Lower leg skin (tissue), 4 donors: ENCODE measurements around the gene PIK3CA. TPM values are rescaled to one million over a fixed set of nuclear protein-coding genes. Genes with fewer than 3 reads are reported as not detected.
A peak's percentile ranks its signal among the peaks of the same experiment; 100 is the strongest.

Experiments
- DNase-seq, 2 donors: peaks; one replicate each; pipeline ENCODE4 v3.0.0-alpha.2; 2019; ENCODE audit warnings: low spot score in 2 of 2
- H3K4me3 ChIP-seq: fragments of 200-600 bp; sonication (generic); 2 replicates; pipeline ENCODE4 v1.5.1; 2017; ENCODE audit warnings: mild to moderate bottlenecking, low read depth; ENCODE audit not compliant: poor library complexity, severe bottlenecking
- CTCF ChIP-seq, 3 donors: fragments of 450-650 bp; IDR thresholded peaks; one replicate each; pipeline ENCODE4 v1.5.1; 2016; ENCODE audit warnings: antibody characterized with exemption in 3 of 3, mild to moderate bottlenecking in 3 of 3, moderate library complexity in 2 of 3
- POLR2A ChIP-seq, 2 donors: fragments of 450-650 bp; IDR thresholded peaks; one replicate each; pipeline ENCODE4 v1.6.1; 2016 to 2017; ENCODE audit warnings: antibody characterized with exemption in 2 of 2, mild to moderate bottlenecking in 1 of 2, moderate library complexity in 1 of 2
- WGBS, 2 donors: methylation state at CpG; one replicate each; pipeline ENCODE4 v1.1.5; 2018; 5-methylcytosine and 5-hydroxymethylcytosine counted together
- intact Hi-C: fragments of 100-400 bp; cut with DNase I; formaldehyde crosslinking; loops from one replicate; pipeline ENCODE4 v1.15.0; 2023; ENCODE audit warnings: low total_unique reads
- total RNA-seq, 4 donors: library from RNA; depleted of rRNA; stranded (reverse); fragments of >200 nt; gene quantifications; one replicate each; pipeline ENCODE4 v1.1.0, GENCODE V29; 2016

Gene PIK3CA
- total RNA-seq: 10 to 100 TPM; 18.4 to 22.4 (median 21.3) TPM

- WGBS, 2 donors: 1% methylated on average over 43 to 44 of the region's 67 CpGs
- intact Hi-C loops: loop anchor here (10.0 kb wide), 1 partner anchor 167 kb away; no protein-coding TSS in a partner anchor
- peak; percentile 97 to 98 for DNase-seq
Measured at GRCh38 chr3:179147873-179148615, at the start of gene PIK3CA. Gene PIK3CA (plus strand): TSS chr3:179148357. CDS start chr3:179198826, 50,469 bp downstream.

GRCh38 chr3:179098388-179099077 is 49.6 kb upstream of the PIK3CA start:
- WGBS, 2 donors: 65 to 67% methylated on average over 7 of the region's 7 CpGs
- intact Hi-C loops: no loop called here
- DNase-seq: no peak
- TF ChIP-seq POLR2A (IDR thresholded peaks at IDR 0.05) (no peak), CTCF (IDR thresholded peaks at IDR 0.05) (no peak)
- H3K4me3 ChIP-seq: no peak overlapping the region

More at GRCh38 chr3:179147873-179148615, at the start of gene PIK3CA:
- TF ChIP-seq CTCF (IDR thresholded peaks at IDR 0.05) (no peak), POLR2A (IDR thresholded peaks at IDR 0.05) (no peak)
- peak within 1 kb of the TSS; percentile 99 for H3K4me3 ChIP-seq

DNA sequence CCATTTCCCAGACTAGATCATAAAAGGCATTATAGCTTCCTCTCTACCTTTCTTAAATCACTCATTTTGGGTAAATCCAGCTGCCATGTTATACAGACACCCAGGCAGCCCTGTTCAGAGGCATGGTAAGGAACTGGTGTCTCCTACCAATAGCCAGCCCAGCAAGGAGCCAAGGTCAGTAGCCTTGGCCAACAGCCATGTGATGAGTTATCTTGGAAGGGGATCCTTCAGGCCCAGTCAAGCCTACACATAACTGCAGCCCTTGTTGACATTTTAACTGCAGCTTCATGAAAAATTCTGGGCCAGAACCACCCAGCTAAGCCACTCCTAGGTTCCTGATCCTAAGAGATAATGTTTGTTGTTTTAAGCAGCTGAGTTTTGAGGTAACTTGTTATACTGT is 47.5 kb upstream of the PIK3CA start:
- TF ChIP-seq CTCF (IDR thresholded peaks at IDR 0.05) (no peak), POLR2A (IDR thresholded peaks at IDR 0.05) (no peak)
- no peak for DNase-seq
- no peak overlapping the region for H3K4me3 ChIP-seq
- intact Hi-C loops: no loop called here

DNA sequence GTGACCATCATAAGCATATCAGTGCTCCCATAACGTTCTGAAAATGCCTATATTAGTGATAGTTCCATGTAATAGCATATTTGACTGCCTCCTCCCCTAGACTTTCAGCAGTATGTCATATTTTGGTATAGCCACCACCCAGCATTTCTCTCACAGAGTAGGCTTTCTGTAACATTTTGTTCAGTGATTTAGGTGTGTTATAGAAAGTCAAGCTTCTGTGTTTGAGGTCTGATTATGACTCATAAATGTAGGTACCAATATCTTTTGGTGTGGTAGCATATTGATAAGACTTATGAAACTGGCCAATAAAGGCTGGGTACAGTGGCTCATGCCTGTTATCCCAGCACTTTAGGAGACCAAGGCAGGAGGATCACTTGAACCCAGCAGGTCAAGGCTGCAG is 42.3 kb upstream of the PIK3CA start:
- H3K4me3 ChIP-seq: no peak overlapping the region
- no peak for TF ChIP-seq POLR2A (IDR thresholded peaks at IDR 0.05)
- TF ChIP-seq CTCF (IDR thresholded peaks at IDR 0.05): no peak
- WGBS, 2 donors: 30 to 40% methylated on average over 1 of the region's 1 CpG
- intact Hi-C loops: no loop called here
- no peak for DNase-seq

- no peak overlapping the region for H3K4me3 ChIP-seq
- no peak for TF ChIP-seq CTCF (IDR thresholded peaks at IDR 0.05)
- no peak for TF ChIP-seq POLR2A (IDR thresholded peaks at IDR 0.05)
- no peak for DNase-seq
- 91 to 97% methylated on average over 3 of the region's 3 CpGs for WGBS, 2 donors
- intact Hi-C loops: no loop called here
Measured at GRCh38 chr3:179107617-179108016, 40.5 kb upstream of the PIK3CA start.
